GM12878 (cell line): ENCODE results near the gene SNU13. TPM values are rescaled to one million over a fixed set of nuclear protein-coding genes. Genes with fewer than 3 reads are reported as not detected.

Source experiments
- ATAC-seq: fragments of 200-7000 bp; cut with Tn5 transposase; 3 replicates; pipeline ENCODE4 v1.9.1; 2020; ENCODE audit warnings: mild to moderate bottlenecking, moderate library complexity
- BruUV-seq: library from RNA; stranded (reverse); fragments of 400-500 nt; replicated peaks from 2 replicates; lab custom pipeline; 2021; lab: Mats Ljungman, UMichigan
- CTCF ChIA-PET: fragments of 300-600 bp; sonication (Branson Sonifier 250); formaldehyde crosslinking; extraction: SDS; loops from one replicate; lab custom pipeline; 2021; ENCODE audit warnings: inconsistent platforms; lab: Yijun Ruan, JAX
- POLR2A ChIA-PET: fragments of 350-600 bp; formaldehyde crosslinking; extraction: SDS; loops from one replicate; lab custom pipeline; 2021; ENCODE audit warnings: inconsistent platforms; lab: Charles Lee
- RAD21 ChIA-PET: fragments of 300-600 bp; sonication (Branson Sonifier 250); formaldehyde crosslinking; loops from one replicate; lab custom pipeline; 2023; ENCODE audit warnings: antibody characterized with exemption; ENCODE audit not compliant: unreplicated experiment; lab: Charles Lee
- SMC1A ChIA-PET: fragments of 300-600 bp; sonication (Branson Sonifier 250); formaldehyde crosslinking; loops from one replicate; lab custom pipeline; 2023; ENCODE audit not compliant: unreplicated experiment, uncharacterized antibody; lab: Charles Lee
- DNase-seq: peaks from one replicate; pipeline ENCODE4 v3.0.0-alpha.2; 2011; ENCODE audit warnings: low read depth, low spot score
- FAIRE-seq: peaks from 3 replicates; lab custom pipeline; 2011; peaks lifted over from hg19 to GRCh38; lab: Jason Lieb, UNC
- H2AFZ ChIP-seq: 2 replicates; pipeline ENCODE4 v1.6.0; 2011; ENCODE audit warnings: low read depth, low read length, control low read depth; ENCODE audit not compliant: control insufficient read depth
- H3K27ac ChIP-seq: 2 replicates; pipeline ENCODE4 v1.5.1; 2011; ENCODE audit warnings: control low read depth; ENCODE audit not compliant: control insufficient read depth, insufficient read depth
- H3K27me3 ChIP-seq, 2 experiments: replicated peaks in 1 of 2; 2 replicates each; pipeline versions ENCODE4 v1.6.0 to v1.6.1; 2011; ENCODE audit warnings: low read length in 1 of 2; ENCODE audit not compliant: control insufficient read depth in 2 of 2, insufficient read depth in 2 of 2
- H3K36me3 ChIP-seq, 2 experiments: 2 replicates each; pipeline ENCODE4 v1.5.1; 2011; ENCODE audit warnings: low read length in 1 of 2; ENCODE audit not compliant: control insufficient read depth in 2 of 2, insufficient read depth in 2 of 2
- H3K4me1 ChIP-seq: 2 replicates; pipeline ENCODE4 v1.6.1; 2011; ENCODE audit warnings: mild to moderate bottlenecking, low read length, moderate library complexity, mixed read lengths; ENCODE audit not compliant: control insufficient read depth, insufficient read depth
- H3K4me2 ChIP-seq: 2 replicates; pipeline ENCODE4 v1.6.0; 2011; ENCODE audit warnings: control low read depth; ENCODE audit not compliant: control insufficient read depth, insufficient read depth
- H3K4me3 ChIP-seq: fragments of 200-600 bp; sonication (generic); 2 replicates; pipeline ENCODE4 v1.5.1; 2016
- H3K79me2 ChIP-seq: 2 replicates; pipeline ENCODE4 v1.6.0; 2011; ENCODE audit warnings: low read length; ENCODE audit not compliant: control insufficient read depth, insufficient read depth
- H3K9ac ChIP-seq: 2 replicates; pipeline ENCODE4 v1.8.0; 2011; ENCODE audit warnings: low read length, control low read depth, mixed read lengths; ENCODE audit not compliant: control insufficient read depth, insufficient read depth
- H3K9me3 ChIP-seq: replicated peaks from 3 replicates; pipeline ENCODE4 v1.5.1; 2011; ENCODE audit warnings: mild to moderate bottlenecking, low read length; ENCODE audit not compliant: control insufficient read depth, insufficient read depth
- H4K20me1 ChIP-seq: 2 replicates; pipeline ENCODE4 v1.6.0; 2011; ENCODE audit not compliant: control insufficient read depth, insufficient read depth
- BCL11A ChIP-seq: IDR thresholded peaks from 2 replicates; pipeline ENCODE4 v1.6.1; 2011; ENCODE audit warnings: low read depth, low read length
- CBX5 ChIP-seq: sonication (generic); IDR thresholded peaks from 2 replicates; pipeline ENCODE4 v1.6.1; 2016; ENCODE audit warnings: low read depth, moderate library complexity, mild to moderate bottlenecking, inconsistent platforms
- CHD1 ChIP-seq: IDR thresholded peaks from 2 replicates; pipeline ENCODE4 v1.6.1; 2012; ENCODE audit warnings: low read depth, low read length, improper control_type of control experiment
- MEF2B ChIP-seq: fragments of 450-650 bp; IDR thresholded peaks from 2 replicates; pipeline ENCODE4 v1.6.1; 2018; ENCODE audit warnings: mild to moderate bottlenecking, moderate library complexity; ENCODE audit not compliant: partially characterized antibody, poor library complexity, severe bottlenecking
- NBN ChIP-seq: fragments of 450-650 bp; IDR thresholded peaks from 2 replicates; pipeline ENCODE4 v1.6.1; 2016
- NFYA ChIP-seq: IDR thresholded peaks from 2 replicates; pipeline ENCODE4 v1.6.1; 2011; ENCODE audit warnings: low read depth, mild to moderate bottlenecking, low read length, improper control_type of control experiment, borderline replicate concordance
- RFX5 ChIP-seq: IDR thresholded peaks from 2 replicates; pipeline ENCODE4 v1.6.1; 2011; ENCODE audit warnings: low read depth, low read length, improper control_type of control experiment
- SUPT20H ChIP-seq: IDR thresholded peaks from 2 replicates; pipeline ENCODE4 v1.6.1; 2011; ENCODE audit warnings: low read depth, mild to moderate bottlenecking, low read length, moderate library complexity, borderline replicate concordance; ENCODE audit not compliant: control insufficient read depth
- TCF12 ChIP-seq: IDR thresholded peaks from 2 replicates; pipeline ENCODE4 v1.6.1; 2011; ENCODE audit warnings: low read depth, mild to moderate bottlenecking, low read length
- WRNIP1 ChIP-seq: IDR thresholded peaks from 2 replicates; pipeline ENCODE4 v1.6.1; 2011; ENCODE audit warnings: low read depth, low read length, improper control_type of control experiment, borderline replicate concordance
- YBX1 ChIP-seq: fragments of 450-650 bp; IDR thresholded peaks from 2 replicates; pipeline ENCODE4 v1.6.1; 2016; ENCODE audit warnings: antibody characterized with exemption
- ZBED1 ChIP-seq: IDR thresholded peaks from 2 replicates; pipeline ENCODE4 v1.6.1; 2016; ENCODE audit warnings: borderline replicate concordance
- WGBS: methylation state at CpG from one replicate; pipeline ENCODE4 v1.1.6; 2016; ENCODE audit warnings: low lambda C conversion rate; ENCODE audit not compliant: insufficient replicate concordance, insufficient coverage; ENCODE audit errors: missing lambda C conversion rate; 5-methylcytosine and 5-hydroxymethylcytosine counted together
- in situ Hi-C: fragments of 300-500 bp; cut with MboI; formaldehyde crosslinking; loops from 9 replicates; pipeline ENCODE4 v1.14.3; 2018; ENCODE audit warnings: mixed read lengths
- intact Hi-C: fragments of 100-400 bp; cut with micrococcal nuclease; formaldehyde crosslinking; loops from one replicate; pipeline ENCODE4 v1.14.2; 2022; ENCODE audit not compliant: unreplicated experiment
- polyA plus RNA-seq, 11 experiments: library from polyadenylated mRNA; depleted of rRNA in 4 of 11; unstranded in 6 of 11; stranded (reverse) in 5 of 11; fragments of >200 nt; fragmentation: Nextera tagmentation in 4 of 11; fragmentation: Illumina TruSeq in 1 of 11; extraction: Ambion mirVana in 4 of 11; extraction: Trizol in 1 of 11; gene quantifications; 1 replicate in 1 of 11; 2 replicates in 10 of 11; pipeline versions ENCODE4 v1.2.1 to v1.2.3, GENCODE V29; 2011 to 2016; ENCODE audit warnings: inconsistent platforms in 2 of 11, missing spikeins in 2 of 11, low read depth in 1 of 11
- total RNA-seq, 4 experiments: library from RNA; depleted of rRNA in 3 of 4; stranded (reverse); fragments of >200 nt in 3 of 4; fragmentation: Illumina TruSeq in 1 of 4; extraction: Trizol in 1 of 4; gene quantifications; 2 replicates each; pipeline versions ENCODE4 v1.2.1 to v1.2.3, GENCODE V29; 2013 to 2021
- TF ChIP-seq, protein P1 (sequence below): fragments of 450-650 bp; IDR thresholded peaks from 2 replicates; pipeline ENCODE4 v1.6.1; 2017; ENCODE audit warnings: borderline replicate concordance
- TF ChIP-seq, protein P2 (sequence below): IDR thresholded peaks from 2 replicates; pipeline ENCODE4 v1.6.1; 2012; ENCODE audit warnings: low read depth, low read length, improper control_type of control experiment
- TF ChIP-seq, protein P3 (sequence below): IDR thresholded peaks from 2 replicates; pipeline ENCODE4 v1.6.1; 2011; ENCODE audit warnings: low read depth, low read length, improper control_type of control experiment, borderline replicate concordance

SNU13 gene
- total and polyA plus RNA-seq, 10 of the 15 experiments (the other 5 are each of a cell fraction or from before 2014, with no cell fraction given), result 157 to 870 (median 256) TPM

- TF ChIP-seq, protein P1, sequence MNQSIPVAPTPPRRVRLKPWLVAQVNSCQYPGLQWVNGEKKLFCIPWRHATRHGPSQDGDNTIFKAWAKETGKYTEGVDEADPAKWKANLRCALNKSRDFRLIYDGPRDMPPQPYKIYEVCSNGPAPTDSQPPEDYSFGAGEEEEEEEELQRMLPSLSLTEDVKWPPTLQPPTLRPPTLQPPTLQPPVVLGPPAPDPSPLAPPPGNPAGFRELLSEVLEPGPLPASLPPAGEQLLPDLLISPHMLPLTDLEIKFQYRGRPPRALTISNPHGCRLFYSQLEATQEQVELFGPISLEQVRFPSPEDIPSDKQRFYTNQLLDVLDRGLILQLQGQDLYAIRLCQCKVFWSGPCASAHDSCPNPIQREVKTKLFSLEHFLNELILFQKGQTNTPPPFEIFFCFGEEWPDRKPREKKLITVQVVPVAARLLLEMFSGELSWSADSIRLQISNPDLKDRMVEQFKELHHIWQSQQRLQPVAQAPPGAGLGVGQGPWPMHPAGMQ, result no peak
- TF ChIP-seq CBX5 (no peak), BCL11A (no peak), NFYA (no peak), MEF2B (no peak)
Observed at GRCh38 chr22:41661713-41662112, 27.0 kb downstream of the SNU13 start (continued).

DNA sequence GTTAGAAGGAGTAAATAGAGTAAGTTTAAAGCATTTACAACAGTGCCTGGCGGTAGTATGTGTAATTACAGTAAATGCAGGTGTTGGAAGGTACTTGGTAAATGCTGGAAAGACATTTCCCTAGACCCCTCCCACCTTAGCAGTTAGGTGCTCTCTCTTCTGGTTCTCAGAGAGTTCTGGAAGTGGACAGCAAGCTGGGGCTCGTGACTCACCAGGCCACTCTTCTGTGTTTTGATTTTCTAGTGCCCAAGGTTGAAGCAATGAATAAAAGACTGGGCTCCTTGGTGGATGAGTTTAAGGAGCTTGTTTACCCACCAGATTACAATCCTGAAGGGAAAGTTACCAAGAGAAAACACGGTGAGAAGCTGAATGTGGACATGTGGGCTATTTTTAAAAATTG lies 27.6 kb downstream of the SNU13 start:
- intact Hi-C loops, result no loop called here
- no TSS peak for BruUV-seq
- H3K4me1 ChIP-seq, result no peaks in the 10 kb centered on the region
- no peak overlapping the region for H3K4me3 ChIP-seq
- DNase-seq, result no peak
- H3K79me2 ChIP-seq, result no peaks in the 10 kb centered on the region
- no peak overlapping the region for H3K27ac ChIP-seq
- TF ChIP-seq CHD1, result no peak
- TF ChIP-seq NBN, result no peak
- no peak for TF ChIP-seq WRNIP1
- TF ChIP-seq, protein P2, sequence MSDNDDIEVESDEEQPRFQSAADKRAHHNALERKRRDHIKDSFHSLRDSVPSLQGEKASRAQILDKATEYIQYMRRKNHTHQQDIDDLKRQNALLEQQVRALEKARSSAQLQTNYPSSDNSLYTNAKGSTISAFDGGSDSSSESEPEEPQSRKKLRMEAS, result no peak
- TF ChIP-seq, protein P3, sequence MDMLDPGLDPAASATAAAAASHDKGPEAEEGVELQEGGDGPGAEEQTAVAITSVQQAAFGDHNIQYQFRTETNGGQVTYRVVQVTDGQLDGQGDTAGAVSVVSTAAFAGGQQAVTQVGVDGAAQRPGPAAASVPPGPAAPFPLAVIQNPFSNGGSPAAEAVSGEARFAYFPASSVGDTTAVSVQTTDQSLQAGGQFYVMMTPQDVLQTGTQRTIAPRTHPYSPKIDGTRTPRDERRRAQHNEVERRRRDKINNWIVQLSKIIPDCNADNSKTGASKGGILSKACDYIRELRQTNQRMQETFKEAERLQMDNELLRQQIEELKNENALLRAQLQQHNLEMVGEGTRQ, result no peak
- no peak for TF ChIP-seq RFX5
- TF ChIP-seq TCF12, result no peak
- TF ChIP-seq YBX1, result no peak
- TF ChIP-seq ZBED1, result no peak
- TF ChIP-seq SUPT20H, result no peak
- TF ChIP-seq, all 136 proteins: peak for 0
- Histone ChIP-seq H3K9ac (no peak overlapping the region), H3K9me3 (no peaks in the 10 kb centered on the region), H3K36me3 (peaks cover 27 to 36% of the 10 kb centered on the region in 2 experiments), H4K20me1 (no peaks in the 10 kb centered on the region), H3K4me2 (no peak overlapping the region), H3K27me3 (no peaks in the 10 kb centered on the region), H2AFZ (no peak overlapping the region)
- CTCF ChIA-PET, result interaction anchor here (0.9 to 1.6 kb wide), 3 partner anchors 16 to 117 kb away, joined by 3 to 4 read pairs (median 3); partner anchors contain the start of gene POLR3H
- FAIRE-seq (no peak), ATAC-seq (no peak)
- RAD21 ChIA-PET, result no interaction called here
- WGBS, result 100% methylated on average over 3 of the region's 3 CpGs
- in situ Hi-C loops, result no loop called here
- POLR2A ChIA-PET, result no interaction called here
- SMC1A ChIA-PET, result interaction anchor here (0.6 to 2.4 kb wide), 2 partner anchors 10 to 42 kb away, joined by 4 to 7 read pairs; no protein-coding TSS in a partner anchor
